ENCODE measurements around the gene JAZF1.

DNA sequence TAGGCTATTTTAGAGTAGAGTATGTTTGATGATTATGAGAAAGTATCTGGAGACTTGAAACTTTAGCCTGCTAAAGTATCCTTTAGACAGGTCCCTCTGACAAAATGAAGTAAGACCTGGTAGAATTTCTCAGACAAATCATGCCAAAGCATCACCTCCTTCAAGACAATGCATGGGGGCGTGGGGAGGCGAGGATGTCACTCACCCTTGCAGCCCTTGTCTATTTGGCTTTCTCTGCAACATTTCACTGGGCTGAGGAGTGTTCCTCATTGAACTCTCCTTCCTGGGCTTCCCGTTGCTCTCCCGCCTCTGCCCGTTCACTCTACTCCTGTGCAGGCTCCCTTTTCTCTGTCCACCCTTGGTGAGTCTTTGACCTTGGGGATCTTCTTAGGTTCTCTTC, 98.5 kb downstream of the JAZF1 start:
- no peak for TF ChIP-seq POLR2AphosphoS5 (IDR thresholded peaks at IDR 0.05)
- TF ChIP-seq, protein P1, sequence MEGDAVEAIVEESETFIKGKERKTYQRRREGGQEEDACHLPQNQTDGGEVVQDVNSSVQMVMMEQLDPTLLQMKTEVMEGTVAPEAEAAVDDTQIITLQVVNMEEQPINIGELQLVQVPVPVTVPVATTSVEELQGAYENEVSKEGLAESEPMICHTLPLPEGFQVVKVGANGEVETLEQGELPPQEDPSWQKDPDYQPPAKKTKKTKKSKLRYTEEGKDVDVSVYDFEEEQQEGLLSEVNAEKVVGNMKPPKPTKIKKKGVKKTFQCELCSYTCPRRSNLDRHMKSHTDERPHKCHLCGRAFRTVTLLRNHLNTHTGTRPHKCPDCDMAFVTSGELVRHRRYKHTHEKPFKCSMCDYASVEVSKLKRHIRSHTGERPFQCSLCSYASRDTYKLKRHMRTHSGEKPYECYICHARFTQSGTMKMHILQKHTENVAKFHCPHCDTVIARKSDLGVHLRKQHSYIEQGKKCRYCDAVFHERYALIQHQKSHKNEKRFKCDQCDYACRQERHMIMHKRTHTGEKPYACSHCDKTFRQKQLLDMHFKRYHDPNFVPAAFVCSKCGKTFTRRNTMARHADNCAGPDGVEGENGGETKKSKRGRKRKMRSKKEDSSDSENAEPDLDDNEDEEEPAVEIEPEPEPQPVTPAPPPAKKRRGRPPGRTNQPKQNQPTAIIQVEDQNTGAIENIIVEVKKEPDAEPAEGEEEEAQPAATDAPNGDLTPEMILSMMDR (IDR thresholded peaks at IDR 0.05), result no peak

Data from breast epithelium (tissue), 3 donors.